ENCODE results near the gene TMEM130. TPM values are rescaled to one million over a fixed set of nuclear protein-coding genes. Genes with fewer than 3 reads are reported as not detected.

TMEM130 gene
- total and polyA plus RNA-seq, 10 of the 15 experiments (the other 5 are each of a cell fraction or from before 2014, with no cell fraction given) = 0.04 to 0.15 (median 0.11) TPM; not detected in 7

DNA sequence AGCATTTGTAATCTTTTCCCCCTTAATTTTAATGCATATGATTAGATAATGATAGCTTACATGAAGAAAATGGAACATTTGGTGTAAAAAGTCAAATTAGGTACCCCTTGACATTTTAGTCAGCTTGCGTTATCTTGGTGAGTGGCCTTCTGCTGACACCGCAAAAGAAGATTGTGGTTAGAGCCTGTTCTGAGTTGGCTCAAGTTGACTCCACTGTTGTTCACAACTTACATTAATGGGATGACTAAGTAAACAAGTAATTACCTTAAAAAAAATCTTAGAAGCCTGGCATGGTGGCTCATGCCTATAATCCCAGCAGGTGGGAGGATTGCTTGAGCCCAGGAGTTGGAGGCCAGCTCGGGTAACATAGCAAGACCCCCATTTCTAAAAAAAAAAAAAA is 32.7 kb upstream of the TMEM130 start:
- intact Hi-C loops (cut with micrococcal nuclease; ENCODE audit: unreplicated experiment) = no loop called here
- DNase-seq (ENCODE audit: low read depth, low spot score) = no peak
- Histone ChIP-seq H3K4me3 (no peak overlapping the region), H3K36me3 (ENCODE audit: control insufficient read depth in 2 of 2, insufficient read depth in 2 of 2, low read length in 1 of 2) (peaks cover 17 to 54% of the 10 kb centered on the region in 2 experiments), H3K27me3 (replicated peaks in 1 of 2; ENCODE audit: control insufficient read depth in 2 of 2, insufficient read depth in 2 of 2, low read length in 1 of 2) (no peaks in the 10 kb centered on the region), H4K20me1 (ENCODE audit: control insufficient read depth, insufficient read depth) (no peaks in the 10 kb centered on the region), H2AFZ (ENCODE audit: control insufficient read depth, low read depth, low read length) (no peak overlapping the region), H3K9ac (ENCODE audit: control insufficient read depth, insufficient read depth, low read length) (no peak overlapping the region), H3K27ac (ENCODE audit: control insufficient read depth, insufficient read depth) (no peak overlapping the region), H3K79me2 (ENCODE audit: control insufficient read depth, insufficient read depth, low read length) (no peaks in the 10 kb centered on the region), H3K4me2 (ENCODE audit: control insufficient read depth, insufficient read depth) (no peak overlapping the region), H3K9me3 (replicated peaks; ENCODE audit: control insufficient read depth, insufficient read depth, low read length) (no peaks in the 10 kb centered on the region), H3K4me1 (ENCODE audit: control insufficient read depth, insufficient read depth, low read length) (no peaks in the 10 kb centered on the region)
- ChIA-PET SMC1A (ENCODE audit: uncharacterized antibody, unreplicated experiment) (interaction anchor here (0.7 to 1.2 kb wide), 2 partner anchors 9 to 28 kb away, joined by 3 read pairs; no protein-coding TSS in a partner anchor), RAD21 (ENCODE audit: unreplicated experiment) (no interaction called here), POLR2A (no interaction called here), CTCF (interaction anchor here (1.9 kb wide), 1 partner anchor 24 kb away, joined by 4 read pairs; the partner anchor contains the start of gene TRRAP)
- FAIRE-seq = no peak
- TF ChIP-seq, protein P1, sequence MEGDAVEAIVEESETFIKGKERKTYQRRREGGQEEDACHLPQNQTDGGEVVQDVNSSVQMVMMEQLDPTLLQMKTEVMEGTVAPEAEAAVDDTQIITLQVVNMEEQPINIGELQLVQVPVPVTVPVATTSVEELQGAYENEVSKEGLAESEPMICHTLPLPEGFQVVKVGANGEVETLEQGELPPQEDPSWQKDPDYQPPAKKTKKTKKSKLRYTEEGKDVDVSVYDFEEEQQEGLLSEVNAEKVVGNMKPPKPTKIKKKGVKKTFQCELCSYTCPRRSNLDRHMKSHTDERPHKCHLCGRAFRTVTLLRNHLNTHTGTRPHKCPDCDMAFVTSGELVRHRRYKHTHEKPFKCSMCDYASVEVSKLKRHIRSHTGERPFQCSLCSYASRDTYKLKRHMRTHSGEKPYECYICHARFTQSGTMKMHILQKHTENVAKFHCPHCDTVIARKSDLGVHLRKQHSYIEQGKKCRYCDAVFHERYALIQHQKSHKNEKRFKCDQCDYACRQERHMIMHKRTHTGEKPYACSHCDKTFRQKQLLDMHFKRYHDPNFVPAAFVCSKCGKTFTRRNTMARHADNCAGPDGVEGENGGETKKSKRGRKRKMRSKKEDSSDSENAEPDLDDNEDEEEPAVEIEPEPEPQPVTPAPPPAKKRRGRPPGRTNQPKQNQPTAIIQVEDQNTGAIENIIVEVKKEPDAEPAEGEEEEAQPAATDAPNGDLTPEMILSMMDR (IDR thresholded peaks at IDR 0.05 in 2 of 3, conservative IDR thresholded peaks at IDR 0.05 in 1 of 3; ENCODE audit: control insufficient read depth in 2 of 3, extremely low read depth in 1 of 3, insufficient read depth in 1 of 3, low read depth in 3 of 3, low read length in 3 of 3) = no peak
- ATAC-seq = no peak
- no TSS peak for BruUV-seq (replicated peaks)
- in situ Hi-C loops (cut with MboI) = no loop called here
- 97% methylated on average over 2 of the region's 3 CpGs for WGBS (ENCODE audit: insufficient coverage, insufficient replicate concordance, low lambda C conversion rate, missing lambda C conversion rate)

DNA sequence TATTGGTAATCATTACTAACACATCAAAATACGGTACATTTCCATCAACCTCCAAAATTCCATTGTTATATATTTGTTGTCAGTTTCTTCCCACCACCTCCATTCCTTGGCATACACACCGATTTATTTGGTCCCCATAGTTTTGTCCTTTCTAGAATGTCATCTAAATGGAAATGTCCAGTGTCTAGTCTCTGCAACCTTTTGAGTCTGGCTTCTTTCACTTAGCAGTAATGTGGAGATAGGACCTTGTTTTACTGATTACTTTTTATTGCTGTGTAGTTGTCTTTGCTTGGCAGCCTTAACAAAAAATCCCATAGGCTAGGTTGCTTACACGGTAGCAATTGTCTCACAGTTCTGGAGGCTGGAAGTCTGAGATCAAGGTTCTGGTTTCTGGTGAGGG is 31.0 kb upstream of the TMEM130 start:
- ChIA-PET POLR2A (no interaction called here), CTCF (no interaction called here)

More for the DNA sequence above, 31.0 kb upstream of the TMEM130 start:
- no peak for ATAC-seq
- ChIA-PET RAD21 (ENCODE audit: unreplicated experiment) (no interaction called here), SMC1A (ENCODE audit: uncharacterized antibody, unreplicated experiment) (no interaction called here)
- Histone ChIP-seq H3K27me3 (replicated peaks in 1 of 2; ENCODE audit: control insufficient read depth in 2 of 2, insufficient read depth in 2 of 2, low read length in 1 of 2) (no peaks in the 10 kb centered on the region), H3K36me3 (ENCODE audit: control insufficient read depth in 2 of 2, insufficient read depth in 2 of 2, low read length in 1 of 2) (peaks cover 19 to 57% of the 10 kb centered on the region in 2 experiments), H3K4me3 (no peak overlapping the region), H3K4me2 (ENCODE audit: control insufficient read depth, insufficient read depth) (no peak overlapping the region), H3K4me1 (ENCODE audit: control insufficient read depth, insufficient read depth, low read length) (no peaks in the 10 kb centered on the region), H3K9me3 (replicated peaks; ENCODE audit: control insufficient read depth, insufficient read depth, low read length) (no peaks in the 10 kb centered on the region), H3K9ac (ENCODE audit: control insufficient read depth, insufficient read depth, low read length) (no peak overlapping the region), H3K27ac (ENCODE audit: control insufficient read depth, insufficient read depth) (no peak overlapping the region), H4K20me1 (ENCODE audit: control insufficient read depth, insufficient read depth) (no peaks in the 10 kb centered on the region), H2AFZ (ENCODE audit: control insufficient read depth, low read depth, low read length) (no peak overlapping the region), H3K79me2 (ENCODE audit: control insufficient read depth, insufficient read depth, low read length) (no peaks in the 10 kb centered on the region)
- DNase-seq (ENCODE audit: low read depth, low spot score) = no peak
- TF ChIP-seq CREM (IDR thresholded peaks at IDR 0.05; ENCODE audit: low read depth) (no peak), HCFC1 (IDR thresholded peaks at IDR 0.05; ENCODE audit: low read length) (no peak), FOXM1 (IDR thresholded peaks at IDR 0.05; ENCODE audit: low read depth, low read length) (no peak)
- in situ Hi-C loops (cut with MboI) = no loop called here
- no TSS peak for BruUV-seq (replicated peaks)
- 93% methylated on average over 3 of the region's 3 CpGs for WGBS (ENCODE audit: insufficient coverage, insufficient replicate concordance, low lambda C conversion rate, missing lambda C conversion rate)
- intact Hi-C loops (cut with micrococcal nuclease; ENCODE audit: unreplicated experiment) = no loop called here
- FAIRE-seq = no peak

All from GM12878 (cell line).